ENCODE data around the gene GATAD1.

DNA sequence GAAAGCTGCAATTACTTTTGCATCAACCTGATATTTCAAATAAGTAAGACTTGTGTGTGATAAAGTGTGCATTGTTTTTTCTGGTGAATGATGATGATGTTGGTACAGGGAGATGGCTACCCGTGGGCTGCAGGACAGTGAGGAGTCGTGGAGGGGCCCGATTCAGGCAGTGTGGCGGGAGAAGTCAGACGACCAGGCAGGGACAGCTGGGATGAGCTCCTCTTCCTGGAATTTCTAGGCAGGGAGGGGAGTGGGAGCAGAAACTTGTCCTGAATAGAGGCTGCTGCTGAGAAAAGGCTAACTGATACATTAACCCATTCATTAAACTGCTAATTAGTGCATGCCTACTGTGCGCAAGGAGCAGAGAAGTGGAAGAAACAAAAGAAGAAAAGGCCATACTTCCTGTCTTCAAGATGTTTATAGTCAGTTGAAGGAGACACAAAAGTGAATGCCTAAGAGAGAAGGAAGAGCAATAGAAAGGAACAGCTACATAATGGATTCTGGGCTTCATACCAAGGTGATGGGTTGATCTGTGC lies 9.3 kb upstream of the GATAD1 start:
- TF ChIP-seq POLR2A (IDR thresholded peaks at IDR 0.05; ENCODE audit: low read length) (no peak), GATA1 (IDR thresholded peaks at IDR 0.05; ENCODE audit: low read depth, low read length) (no peak)
